ENCODE measurements around the gene BAIAP2L2. TPM values are rescaled to one million over a fixed set of nuclear protein-coding genes. Genes with fewer than 3 reads are reported as not detected.

Gene BAIAP2L2
- total and polyA plus RNA-seq, 2 of the 4 experiments (the other 2 are of a cell fraction), result 0.18 to 0.46 TPM

DNA sequence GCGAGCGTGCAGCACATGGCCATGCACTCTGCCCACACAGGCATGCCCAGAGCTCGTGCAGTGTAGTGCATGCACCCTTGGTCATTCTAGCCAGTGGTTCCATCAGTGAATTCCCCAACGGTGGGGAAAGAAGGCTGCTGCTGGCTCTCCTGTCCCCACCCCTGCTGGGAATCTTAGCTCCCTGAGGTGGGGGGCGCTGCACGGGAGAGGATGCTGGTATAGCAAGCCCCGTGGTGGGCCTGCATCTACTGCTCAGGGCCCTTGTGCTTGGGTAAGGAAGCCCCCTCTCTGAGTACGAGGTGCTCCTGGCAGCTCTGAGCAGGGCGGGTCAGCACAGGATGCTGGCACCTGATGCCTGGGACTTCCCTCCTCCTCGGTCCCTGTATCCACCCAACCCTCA, 18.5 kb upstream of the BAIAP2L2 start:
- Histone ChIP-seq H2BK5ac (ENCODE audit: low read depth, low read length, poor library complexity, severe bottlenecking) (no peak overlapping the region), H3K27me3 (ENCODE audit: control insufficient read depth, insufficient read depth, low read length) (no peaks in the 10 kb centered on the region), H3K79me1 (ENCODE audit: low read depth in 1 of 2, low read length in 2 of 2) (no peaks in the 10 kb centered on the region), H3K4me3 (ENCODE audit: insufficient read depth, low read depth, low read length) (no peak overlapping the region), H3K9me1 (ENCODE audit: insufficient read depth, low read length) (peaks cover 4% of the 10 kb centered on the region), H3K4me1 (ENCODE audit: control insufficient read depth, insufficient read depth, low read length) (no peaks in the 10 kb centered on the region), H3K4me2 (ENCODE audit: low read depth, low read length) (no peak overlapping the region), H3K14ac (replicated peaks; ENCODE audit: low read depth, low read length) (no peak overlapping the region), H2BK20ac (ENCODE audit: low read depth, low read length) (no peak overlapping the region), H4K8ac (ENCODE audit: low read depth in 2 of 2, low read length in 2 of 2) (no peak overlapping the region), H2BK120ac (ENCODE audit: low read depth, low read length) (no peak overlapping the region), H3K56ac (ENCODE audit: extremely low read depth, insufficient read depth, low read length) (no peak overlapping the region), H4K91ac (ENCODE audit: insufficient read depth, low read depth, low read length) (no peak overlapping the region), H2BK15ac (ENCODE audit: low read depth, low read length) (no peak overlapping the region), H4K5ac (ENCODE audit: low read depth, low read length) (no peak overlapping the region), H3K18ac (ENCODE audit: low read depth, low read length) (no peak overlapping the region), H3K27ac (ENCODE audit: insufficient read depth, low read length) (no peak overlapping the region), H3K9me3 (ENCODE audit: control insufficient read depth, insufficient read depth, low read length) (no peaks in the 10 kb centered on the region), H3K36me3 (ENCODE audit: control insufficient read depth, insufficient read depth, low read length) (no peaks in the 10 kb centered on the region), H4K20me1 (ENCODE audit: insufficient read depth, low read length) (no peaks in the 10 kb centered on the region), H3K4ac (ENCODE audit: low read depth, low read length) (no peak overlapping the region), H2AK5ac (ENCODE audit: low read depth, low read length) (no peak overlapping the region), H3K23ac (ENCODE audit: low read depth, low read length) (no peak overlapping the region), H3K9ac (ENCODE audit: low read depth, low read length) (no peak overlapping the region), H2AK9ac (replicated peaks; ENCODE audit: low read depth, low read length, poor library complexity) (no peak overlapping the region), H2AFZ (replicated peaks; ENCODE audit: low read length, poor library complexity) (no peak overlapping the region)
- ChIA-PET POLR2A (ENCODE audit: unreplicated experiment) (no interaction called here), CTCF (no interaction called here)
- intact Hi-C loops (cut with micrococcal nuclease) (no loop called here), in situ Hi-C loops (cut with MboI; ENCODE audit: low sequenced_read_pairs) (no loop called here), dilution Hi-C loops (cut with HindIII; ENCODE audit: low sequenced_read_pairs, unreplicated experiment) (no loop called here)
- DNase-seq (no peak), ATAC-seq (ENCODE audit: low read depth) (no peak)
- no TSS peak for BruUV-seq (replicated peaks)
- no peak for TF ChIP-seq RAD21 (IDR thresholded peaks at IDR 0.05; ENCODE audit: low read length)
- no peak for TF ChIP-seq CHD1 (IDR thresholded peaks at IDR 0.05; ENCODE audit: low read depth, low read length)
- TF ChIP-seq, protein P1, sequence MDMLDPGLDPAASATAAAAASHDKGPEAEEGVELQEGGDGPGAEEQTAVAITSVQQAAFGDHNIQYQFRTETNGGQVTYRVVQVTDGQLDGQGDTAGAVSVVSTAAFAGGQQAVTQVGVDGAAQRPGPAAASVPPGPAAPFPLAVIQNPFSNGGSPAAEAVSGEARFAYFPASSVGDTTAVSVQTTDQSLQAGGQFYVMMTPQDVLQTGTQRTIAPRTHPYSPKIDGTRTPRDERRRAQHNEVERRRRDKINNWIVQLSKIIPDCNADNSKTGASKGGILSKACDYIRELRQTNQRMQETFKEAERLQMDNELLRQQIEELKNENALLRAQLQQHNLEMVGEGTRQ (IDR thresholded peaks at IDR 0.05; ENCODE audit: low read depth, low read length), result no peak
- TF ChIP-seq, protein P2, sequence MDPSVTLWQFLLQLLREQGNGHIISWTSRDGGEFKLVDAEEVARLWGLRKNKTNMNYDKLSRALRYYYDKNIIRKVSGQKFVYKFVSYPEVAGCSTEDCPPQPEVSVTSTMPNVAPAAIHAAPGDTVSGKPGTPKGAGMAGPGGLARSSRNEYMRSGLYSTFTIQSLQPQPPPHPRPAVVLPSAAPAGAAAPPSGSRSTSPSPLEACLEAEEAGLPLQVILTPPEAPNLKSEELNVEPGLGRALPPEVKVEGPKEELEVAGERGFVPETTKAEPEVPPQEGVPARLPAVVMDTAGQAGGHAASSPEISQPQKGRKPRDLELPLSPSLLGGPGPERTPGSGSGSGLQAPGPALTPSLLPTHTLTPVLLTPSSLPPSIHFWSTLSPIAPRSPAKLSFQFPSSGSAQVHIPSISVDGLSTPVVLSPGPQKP (IDR thresholded peaks at IDR 0.05; ENCODE audit: borderline replicate concordance, low read depth, low read length), result no peak
- no peak for TF ChIP-seq FOS (IDR thresholded peaks at IDR 0.05; ENCODE audit: low read depth, low read length)
- TF ChIP-seq MAFK (IDR thresholded peaks at IDR 0.05; ENCODE audit: low read depth, low read length), result no peak
- no peak for TF ChIP-seq MAZ (IDR thresholded peaks at IDR 0.05; ENCODE audit: borderline replicate concordance, low read depth, low read length)
- TF ChIP-seq RFX5 (IDR thresholded peaks at IDR 0.05; ENCODE audit: low read depth, low read length), result no peak
- no peak for TF ChIP-seq CEBPB (IDR thresholded peaks at IDR 0.05; ENCODE audit: low read depth, low read length)
- no peak for TF ChIP-seq NFE2L2 (IDR thresholded peaks at IDR 0.05; ENCODE audit: low read depth, low read length)
- TF ChIP-seq SMC3 (IDR thresholded peaks at IDR 0.05; ENCODE audit: low read depth, low read length), result no peak
- no peak for TF ChIP-seq CTCF (conservative IDR thresholded peaks at IDR 0.05; ENCODE audit: low read depth, low read length)
- no peak for TF ChIP-seq BHLHE40 (IDR thresholded peaks at IDR 0.05; ENCODE audit: low read depth, low read length)
- no peak for TF ChIP-seq MXI1 (IDR thresholded peaks at IDR 0.05; ENCODE audit: borderline replicate concordance, low read depth, low read length)
- TF ChIP-seq POLR2A (IDR thresholded peaks at IDR 0.05; ENCODE audit: low read depth, low read length), result no peak
- TF ChIP-seq RCOR1 (IDR thresholded peaks at IDR 0.05; ENCODE audit: insufficient replicate concordance, low read length), result no peak
- WGBS, 2 experiments (ENCODE audit: extremely low coverage in 2 of 2, insufficient read length in 1 of 2), result 92% methylated on average over 2 of the region's 10 CpGs; no CpG with 5 or more reads in 1 of the 2 experiments

Data from IMR-90 (cell line).